ENCODE data around the gene C14orf119. TPM values are rescaled to one million over a fixed set of nuclear protein-coding genes. Genes with fewer than 3 reads are reported as not detected.

Gene C14orf119
- total RNA-seq, 1 experiment from 2014 or later: 46.8 TPM

- Histone ChIP-seq H3K4me2 (ENCODE audit: low read length) (no peak overlapping the region), H3K79me2 (ENCODE audit: insufficient read depth, low read length) (peaks cover 81% of the 10 kb centered on the region), H3K4me1 (ENCODE audit: control insufficient read depth in 1 of 2, insufficient read depth in 2 of 2, low read length in 2 of 2) (peaks cover 5 to 11% of the 10 kb centered on the region in 2 experiments; a peak in 2 of 4 replicates), H3K9me3 (ENCODE audit: control insufficient read depth in 1 of 2, insufficient read depth in 1 of 2, low read depth in 1 of 2, low read length in 2 of 2) (no peaks in the 10 kb centered on the region), H4K20me1 (ENCODE audit: insufficient read depth) (peaks cover 6% of the 10 kb centered on the region; the same call in 1 of the 2 replicates), H3K27me3 (ENCODE audit: insufficient read depth, low read length) (no peaks in the 10 kb centered on the region), H3K27ac (ENCODE audit: low read depth, low read length) (no peak overlapping the region), H3K9me2 (ENCODE audit: insufficient read depth) (no peaks in the 10 kb centered on the region), H2AFZ (ENCODE audit: low read depth, low read length, poor library complexity, severe bottlenecking) (no peak overlapping the region), H3K36me3 (ENCODE audit: control insufficient read depth in 1 of 2, insufficient read depth in 2 of 2, low read length in 2 of 2) (peaks cover 46 to 47% of the 10 kb centered on the region in 2 experiments), H3K9ac (ENCODE audit: low read length) (no peak overlapping the region), H3K4me3 (replicated peaks in 1 of 2; ENCODE audit: low read depth in 1 of 2, low read length in 2 of 2) (no peak overlapping the region)
- ChIA-PET CTCF (interaction anchor here (1.0 to 3.1 kb wide), 3 partner anchors 14 to 29 kb away, joined by 3 to 9 read pairs (median 4); no protein-coding TSS in a partner anchor), POLR2A (no interaction called here), RAD21 (ENCODE audit: low non-redundant PET in 1 of 2, low total read pairs in 2 of 2, uncharacterized antibody in 2 of 2, unreplicated experiment in 2 of 2) (no interaction called here)
- ATAC-seq: no peak
- no TSS peak for BruUV-seq (replicated peaks)
- intact Hi-C loops (cut with micrococcal nuclease): no loop called here
- DNase-seq (ENCODE audit: low read depth, low spot score): no peak
- TF ChIP-seq SRF (IDR thresholded peaks at IDR 0.05; ENCODE audit: low read depth) (no peak), ATF3 (IDR thresholded peaks at IDR 0.05) (no peak), ZFX (IDR thresholded peaks at IDR 0.05) (no peak), EZH2 (IDR thresholded peaks at IDR 0.05) (no peak), EGR1 (IDR thresholded peaks at IDR 0.05; ENCODE audit: low read depth) (no peak), YY1 (IDR thresholded peaks at IDR 0.05; ENCODE audit: extremely low read depth, insufficient replicate concordance, low read depth, low read length) (no peak), ELF1 (IDR thresholded peaks at IDR 0.05; ENCODE audit: borderline replicate concordance, low read depth) (no peak), CBX3 (IDR thresholded peaks at IDR 0.05; ENCODE audit: low read depth) (no peak), RAD21 (IDR thresholded peaks at IDR 0.05; ENCODE audit: low read depth) (no peak), JUND (IDR thresholded peaks at IDR 0.05) (no peak), SP1 (IDR thresholded peaks at IDR 0.05; ENCODE audit: low read depth) (no peak), ZNF274 (IDR thresholded peaks at IDR 0.05; ENCODE audit: low read depth, low read length) (no peak), CEBPB (IDR thresholded peaks at IDR 0.05; ENCODE audit: low read depth) (no peak), SIN3A (IDR thresholded peaks at IDR 0.05; ENCODE audit: low read depth) (no peak), CTCF (IDR thresholded peaks at IDR 0.05 in 2 of 3, conservative IDR thresholded peaks at IDR 0.05 in 1 of 3; ENCODE audit: borderline replicate concordance in 1 of 3, insufficient read depth in 1 of 3, low read depth in 2 of 3, low read length in 2 of 3) (no peak), FOSL1 (IDR thresholded peaks at IDR 0.05; ENCODE audit: low read depth) (no peak)
Measured at GRCh38 chr14:23091294-23092225, 3.7 kb upstream of the C14orf119 start.

Data from HCT116 (cell line).